SHP77 (cell line): Measurements from ENCODE around the gene SKA1.

Source experiments
- DNase-seq, 2 experiments: peaks; one replicate each; lab custom pipeline; 2025; lab: John Stamatoyannopoulos, UW

Gene SKA1

GRCh38 chr18:50374753-50375391 lies at the start of gene SKA1:
SKA1 (plus strand) TSS chr18:50375046; CDS start chr18:50375831, 785 bp downstream.
- peak; percentile 84 to 87 for DNase-seq

GRCh38 chr18:50327983-50328382 lies 46.9 kb upstream of the SKA1 start:
- DNase-seq = no peak

GRCh38 chr18:50330176-50330575 lies 44.7 kb upstream of the SKA1 start:
- no peak for DNase-seq

GRCh38 chr18:50331691-50332090 lies 43.2 kb upstream of the SKA1 start:
- DNase-seq = no peak

- DNase-seq = no peak
Measured at GRCh38 chr18:50334546-50335152, 40.2 kb upstream of the SKA1 start.

- no peak for DNase-seq
Measured at GRCh38 chr18:50338122-50338521, 36.7 kb upstream of the SKA1 start.

GRCh38 chr18:50338715-50339114 lies 36.1 kb upstream of the SKA1 start:
- no peak for DNase-seq

GRCh38 chr18:50340078-50340477 lies 34.8 kb upstream of the SKA1 start:
- DNase-seq = no peak

GRCh38 chr18:50341443-50341842 lies 33.4 kb upstream of the SKA1 start:
- no peak for DNase-seq

- DNase-seq = no peak
Measured at GRCh38 chr18:50350699-50351098, 24.1 kb upstream of the SKA1 start.

GRCh38 chr18:50356036-50356945 lies 18.6 kb upstream of the SKA1 start:
- DNase-seq = peak in 1 of 2 experiments; percentile 14

- no peak for DNase-seq
Measured at GRCh38 chr18:50358844-50359243, 16.0 kb upstream of the SKA1 start.

GRCh38 chr18:50359806-50360205 lies 15.0 kb upstream of the SKA1 start:
- DNase-seq = no peak

- DNase-seq = no peak
Measured at GRCh38 chr18:50360611-50361010, 14.2 kb upstream of the SKA1 start.

GRCh38 chr18:50369672-50370071 lies 5.2 kb upstream of the SKA1 start:
- DNase-seq = no peak

GRCh38 chr18:50372743-50373142 lies 2.1 kb upstream of the SKA1 start:
- peak; percentile 12 to 20 for DNase-seq

- no peak for DNase-seq
Measured at GRCh38 chr18:50373561-50374219, 1.2 kb upstream of the SKA1 start.

- DNase-seq = no peak
Measured at GRCh38 chr18:50374220-50374752, 560 bp upstream of the SKA1 start.

GRCh38 chr18:50377061-50377798 lies 2.4 kb downstream of the SKA1 start:
- no peak for DNase-seq

GRCh38 chr18:50388988-50389387 lies 14.1 kb downstream of the SKA1 start:
- DNase-seq = no peak

- no peak for DNase-seq
Measured at GRCh38 chr18:50393802-50394201, 19.0 kb downstream of the SKA1 start.
